ENCODE data around the gene ELL2. TPM values are rescaled to one million over a fixed set of nuclear protein-coding genes. Genes with fewer than 3 reads are reported as not detected.

ELL2 gene
- 0.32 and 0.48 TPM in 2 replicates for total RNA-seq (2014; rRNA removed; shearing (Covaris generic); ENCODE audit: low replicate concordance)

GRCh38 chr5:95961617-95962474 is at the start of gene ELL2:
TSS of gene ELL2 (minus strand) at chr5:95961851. CDS start at chr5:95961721, 130 bp downstream.
- no peaks in the 10 kb centered on the region for H3K36me3 ChIP-seq (ENCODE audit: insufficient read depth, low read length)
- H3K9me2 ChIP-seq (replicated peaks; ENCODE audit: insufficient read depth, low read length), result no peaks in the 10 kb centered on the region
- peak within 1 kb of the TSS; percentile 73 for H3K9ac ChIP-seq (ENCODE audit: low read length)
- H3K9me3 ChIP-seq (ENCODE audit: low read length), result no peaks in the 10 kb centered on the region
- no peaks in the 10 kb centered on the region for H3K27me3 ChIP-seq (ENCODE audit: low read length)
- H3K4me2 ChIP-seq (ENCODE audit: low read depth, low read length, poor library complexity, severe bottlenecking), result peak within 1 kb of the TSS; percentile 85
- H3K4me3 ChIP-seq (ENCODE audit: low read length), result peak within 1 kb of the TSS; percentile 78
- H3K4me1 ChIP-seq (ENCODE audit: low read length), result peaks cover 8% of the 10 kb centered on the region; the same call in 1 of the 2 replicates
- peak; percentile 97 for DNase-seq
- H3K79me2 ChIP-seq (ENCODE audit: low read length), result no peaks in the 10 kb centered on the region
- H4K20me1 ChIP-seq (ENCODE audit: insufficient read depth, low read depth, low read length), result no peaks in the 10 kb centered on the region
- peak within 1 kb of the TSS; percentile 93 for H2AFZ ChIP-seq (ENCODE audit: low read length)
- no peak within 1 kb of the TSS for H3K27ac ChIP-seq (ENCODE audit: low read length)

- H3K27me3 ChIP-seq (ENCODE audit: low read length), result no peaks in the 10 kb centered on the region
- no peaks in the 10 kb centered on the region for H3K79me2 ChIP-seq (ENCODE audit: low read length)
- H3K4me3 ChIP-seq (ENCODE audit: low read length), result no peak overlapping the region
- H3K9me2 ChIP-seq (replicated peaks; ENCODE audit: insufficient read depth, low read length), result no peaks in the 10 kb centered on the region
- DNase-seq, result no peak
- H3K27ac ChIP-seq (ENCODE audit: low read length), result no peak overlapping the region
- no peaks in the 10 kb centered on the region for H3K9me3 ChIP-seq (ENCODE audit: low read length)
- no peaks in the 10 kb centered on the region for H3K4me1 ChIP-seq (ENCODE audit: low read length)
- H4K20me1 ChIP-seq (ENCODE audit: insufficient read depth, low read depth, low read length), result no peaks in the 10 kb centered on the region
- H3K4me2 ChIP-seq (ENCODE audit: low read depth, low read length, poor library complexity, severe bottlenecking), result no peak overlapping the region
- H3K36me3 ChIP-seq (ENCODE audit: insufficient read depth, low read length), result no peaks in the 10 kb centered on the region
- H2AFZ ChIP-seq (ENCODE audit: low read length), result no peak overlapping the region
- H3K9ac ChIP-seq (ENCODE audit: low read length), result no peak overlapping the region
These were observed 47.5 kb upstream of the ELL2 start for GRCh38 chr5:96008987-96009647.

GRCh38 chr5:96008487-96008886 is 46.8 kb upstream of the ELL2 start:
- no peak overlapping the region for H3K4me3 ChIP-seq (ENCODE audit: low read length)
- H3K9me3 ChIP-seq (ENCODE audit: low read length), result no peaks in the 10 kb centered on the region
- H3K27me3 ChIP-seq (ENCODE audit: low read length), result no peaks in the 10 kb centered on the region
- H4K20me1 ChIP-seq (ENCODE audit: insufficient read depth, low read depth, low read length), result no peaks in the 10 kb centered on the region
- H3K79me2 ChIP-seq (ENCODE audit: low read length), result no peaks in the 10 kb centered on the region
- peak; percentile 20 for DNase-seq
- no peaks in the 10 kb centered on the region for H3K36me3 ChIP-seq (ENCODE audit: insufficient read depth, low read length)
- H3K4me2 ChIP-seq (ENCODE audit: low read depth, low read length, poor library complexity, severe bottlenecking), result no peak overlapping the region
- no peak overlapping the region for H3K9ac ChIP-seq (ENCODE audit: low read length)
- H3K9me2 ChIP-seq (replicated peaks; ENCODE audit: insufficient read depth, low read length), result no peaks in the 10 kb centered on the region
- no peak overlapping the region for H2AFZ ChIP-seq (ENCODE audit: low read length)
- no peak overlapping the region for H3K27ac ChIP-seq (ENCODE audit: low read length)
- no peaks in the 10 kb centered on the region for H3K4me1 ChIP-seq (ENCODE audit: low read length)

GRCh38 chr5:96007051-96007450 is 45.4 kb upstream of the ELL2 start:
- Histone ChIP-seq H3K79me2 (ENCODE audit: low read length) (no peaks in the 10 kb centered on the region), H3K4me3 (ENCODE audit: low read length) (no peak overlapping the region), H3K27me3 (ENCODE audit: low read length) (no peaks in the 10 kb centered on the region), H3K9me2 (replicated peaks; ENCODE audit: insufficient read depth, low read length) (no peaks in the 10 kb centered on the region), H3K27ac (ENCODE audit: low read length) (no peak overlapping the region), H3K36me3 (ENCODE audit: insufficient read depth, low read length) (no peaks in the 10 kb centered on the region), H3K9ac (ENCODE audit: low read length) (no peak overlapping the region), H3K4me1 (ENCODE audit: low read length) (no peaks in the 10 kb centered on the region), H3K9me3 (ENCODE audit: low read length) (no peaks in the 10 kb centered on the region), H2AFZ (ENCODE audit: low read length) (no peak overlapping the region), H4K20me1 (ENCODE audit: insufficient read depth, low read depth, low read length) (no peaks in the 10 kb centered on the region), H3K4me2 (ENCODE audit: low read depth, low read length, poor library complexity, severe bottlenecking) (no peak overlapping the region)
- no peak for DNase-seq

- no peaks in the 10 kb centered on the region for H3K36me3 ChIP-seq (ENCODE audit: insufficient read depth, low read length)
- H3K79me2 ChIP-seq (ENCODE audit: low read length), result no peaks in the 10 kb centered on the region
- no peaks in the 10 kb centered on the region for H3K9me2 ChIP-seq (replicated peaks; ENCODE audit: insufficient read depth, low read length)
- no peaks in the 10 kb centered on the region for H3K9me3 ChIP-seq (ENCODE audit: low read length)
- H3K27ac ChIP-seq (ENCODE audit: low read length), result no peak overlapping the region
- H3K4me2 ChIP-seq (ENCODE audit: low read depth, low read length, poor library complexity, severe bottlenecking), result no peak overlapping the region
- H3K4me3 ChIP-seq (ENCODE audit: low read length), result no peak overlapping the region
- no peaks in the 10 kb centered on the region for H3K4me1 ChIP-seq (ENCODE audit: low read length)
- no peak for DNase-seq
- no peaks in the 10 kb centered on the region for H3K27me3 ChIP-seq (ENCODE audit: low read length)
- H2AFZ ChIP-seq (ENCODE audit: low read length), result no peak overlapping the region
- H4K20me1 ChIP-seq (ENCODE audit: insufficient read depth, low read depth, low read length), result no peaks in the 10 kb centered on the region
- no peak overlapping the region for H3K9ac ChIP-seq (ENCODE audit: low read length)
These were observed 44.6 kb upstream of the ELL2 start for GRCh38 chr5:96006291-96006690.

GRCh38 chr5:96004754-96005153 is 43.1 kb upstream of the ELL2 start:
- peak; percentile 12 for DNase-seq
- H4K20me1 ChIP-seq (ENCODE audit: insufficient read depth, low read depth, low read length), result no peaks in the 10 kb centered on the region

GRCh38 chr5:96004087-96004486 is 42.4 kb upstream of the ELL2 start:
- Histone ChIP-seq H3K79me2 (ENCODE audit: low read length) (no peaks in the 10 kb centered on the region), H3K4me1 (ENCODE audit: low read length) (no peaks in the 10 kb centered on the region), H3K4me2 (ENCODE audit: low read depth, low read length, poor library complexity, severe bottlenecking) (no peak overlapping the region), H3K27ac (ENCODE audit: low read length) (no peak overlapping the region), H2AFZ (ENCODE audit: low read length) (no peak overlapping the region), H4K20me1 (ENCODE audit: insufficient read depth, low read depth, low read length) (no peaks in the 10 kb centered on the region), H3K36me3 (ENCODE audit: insufficient read depth, low read length) (no peaks in the 10 kb centered on the region), H3K9me3 (ENCODE audit: low read length) (no peaks in the 10 kb centered on the region), H3K27me3 (ENCODE audit: low read length) (no peaks in the 10 kb centered on the region), H3K4me3 (ENCODE audit: low read length) (no peak overlapping the region), H3K9ac (ENCODE audit: low read length) (no peak overlapping the region), H3K9me2 (replicated peaks; ENCODE audit: insufficient read depth, low read length) (no peaks in the 10 kb centered on the region)
- DNase-seq, result no peak

More at GRCh38 chr5:96004754-96005153, 43.1 kb upstream of the ELL2 start:
- Histone ChIP-seq H3K9ac (ENCODE audit: low read length) (no peak overlapping the region), H3K79me2 (ENCODE audit: low read length) (no peaks in the 10 kb centered on the region), H3K27me3 (ENCODE audit: low read length) (no peaks in the 10 kb centered on the region), H3K9me2 (replicated peaks; ENCODE audit: insufficient read depth, low read length) (no peaks in the 10 kb centered on the region), H3K4me3 (ENCODE audit: low read length) (no peak overlapping the region), H2AFZ (ENCODE audit: low read length) (no peak overlapping the region), H3K9me3 (ENCODE audit: low read length) (no peaks in the 10 kb centered on the region), H3K4me2 (ENCODE audit: low read depth, low read length, poor library complexity, severe bottlenecking) (no peak overlapping the region), H3K27ac (ENCODE audit: low read length) (no peak overlapping the region), H3K4me1 (ENCODE audit: low read length) (no peaks in the 10 kb centered on the region), H3K36me3 (ENCODE audit: insufficient read depth, low read length) (no peaks in the 10 kb centered on the region)

GRCh38 chr5:96001262-96001661 is 39.6 kb upstream of the ELL2 start:
- Histone ChIP-seq H3K9me2 (replicated peaks; ENCODE audit: insufficient read depth, low read length) (no peaks in the 10 kb centered on the region), H3K27me3 (ENCODE audit: low read length) (no peaks in the 10 kb centered on the region), H4K20me1 (ENCODE audit: insufficient read depth, low read depth, low read length) (no peaks in the 10 kb centered on the region), H3K4me2 (ENCODE audit: low read depth, low read length, poor library complexity, severe bottlenecking) (no peak overlapping the region), H3K9ac (ENCODE audit: low read length) (no peak overlapping the region), H3K27ac (ENCODE audit: low read length) (no peak overlapping the region), H3K79me2 (ENCODE audit: low read length) (no peaks in the 10 kb centered on the region), H2AFZ (ENCODE audit: low read length) (no peak overlapping the region), H3K36me3 (ENCODE audit: insufficient read depth, low read length) (no peaks in the 10 kb centered on the region), H3K9me3 (ENCODE audit: low read length) (no peaks in the 10 kb centered on the region), H3K4me3 (ENCODE audit: low read length) (no peak overlapping the region), H3K4me1 (ENCODE audit: low read length) (no peaks in the 10 kb centered on the region)
- DNase-seq, result no peak
